Measurements from ENCODE around the gene LIN7B.

LIN7B gene

GRCh38 chr19:49165111-49165750 lies 51.1 kb downstream of the LIN7B start:
- DNase-seq (ENCODE audit: low read depth in 2 of 2): no peak

DNA sequence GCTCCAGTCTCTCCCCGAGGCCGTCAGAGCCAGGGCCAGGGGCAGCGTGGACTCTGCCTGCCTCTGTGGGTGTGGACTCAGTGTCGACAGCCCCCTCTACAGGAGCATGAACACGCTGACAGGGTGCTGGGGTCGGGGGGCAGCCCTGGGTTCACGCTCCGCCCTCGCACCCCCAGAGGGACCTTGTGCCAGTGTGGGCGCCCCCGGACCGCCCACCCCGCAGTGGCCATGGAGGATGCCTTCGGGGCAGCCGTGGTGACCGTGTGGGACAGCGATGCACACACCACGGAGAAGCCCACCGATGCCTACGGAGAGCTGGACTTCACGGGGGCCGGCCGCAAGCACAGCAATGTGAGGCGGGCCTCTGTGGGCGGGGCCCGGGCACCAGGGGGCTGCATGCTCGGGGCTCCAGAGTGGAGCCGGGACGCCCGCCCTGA lies 51.7 kb downstream of the LIN7B start:
- no peak for DNase-seq (ENCODE audit: low read depth in 2 of 2)

- DNase-seq (ENCODE audit: low read depth in 2 of 2): no peak
Measured at GRCh38 chr19:49167857-49168409, 53.8 kb downstream of the LIN7B start.

Measured in stimulated activated CD4-positive, alpha-beta T cell treated with anti-CD3 and anti-CD28 coated beads, Interleukin-1b, Interleukin-23, amount 100 ng/mL, for 4 hours (primary cell).